GM21717 (cell line): Measurements from ENCODE around the gene NTF3.

Experiments
- ATAC-seq: cut with Tn5 transposase; IDR thresholded peaks from one replicate; pipeline ENCODE4 v1.9.1; 2021; ENCODE audit warnings: mild to moderate bottlenecking, moderate library complexity; ENCODE audit not compliant: unreplicated experiment

NTF3 gene

DNA sequence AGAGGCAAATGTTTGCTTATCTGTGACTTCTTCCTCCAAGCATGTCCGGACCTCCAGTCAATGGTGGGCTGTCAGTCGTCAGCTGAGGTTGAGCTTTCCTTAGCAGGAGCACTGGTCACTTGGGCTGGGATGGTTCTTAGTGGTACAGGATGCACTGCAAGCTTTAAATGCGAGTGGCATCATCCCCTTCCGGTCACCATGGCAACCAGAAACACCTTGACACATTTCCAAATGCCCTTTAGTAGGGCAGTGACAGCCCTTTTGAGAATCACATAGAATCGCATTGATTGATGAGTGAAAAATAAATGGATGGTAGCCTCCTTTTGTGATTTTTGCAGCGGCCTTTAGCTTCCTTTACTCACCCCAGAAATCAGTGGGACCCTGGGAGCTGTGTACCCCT lies 24.1 kb downstream of the NTF3 start:
- no peak for ATAC-seq

DNA sequence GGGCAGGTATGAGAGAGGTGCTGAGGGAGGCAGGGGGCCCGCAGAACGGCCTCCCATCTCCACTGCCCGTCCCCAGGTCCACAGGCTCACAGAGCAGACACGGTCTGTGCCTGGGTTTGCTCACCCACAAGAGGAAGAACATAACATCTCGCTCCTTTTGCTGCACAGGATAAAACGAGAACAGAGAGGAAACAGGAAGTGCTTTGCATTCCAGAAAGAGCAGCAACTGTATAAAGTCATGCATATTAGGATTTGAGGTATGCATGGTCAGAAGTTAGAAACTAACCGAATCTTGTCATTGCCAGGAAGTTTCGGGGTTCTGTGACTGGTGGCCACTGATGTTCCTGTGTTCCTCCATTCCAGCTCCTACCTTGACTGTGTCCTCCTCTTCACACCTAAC lies 25.0 kb downstream of the NTF3 start:
- no peak for ATAC-seq

DNA sequence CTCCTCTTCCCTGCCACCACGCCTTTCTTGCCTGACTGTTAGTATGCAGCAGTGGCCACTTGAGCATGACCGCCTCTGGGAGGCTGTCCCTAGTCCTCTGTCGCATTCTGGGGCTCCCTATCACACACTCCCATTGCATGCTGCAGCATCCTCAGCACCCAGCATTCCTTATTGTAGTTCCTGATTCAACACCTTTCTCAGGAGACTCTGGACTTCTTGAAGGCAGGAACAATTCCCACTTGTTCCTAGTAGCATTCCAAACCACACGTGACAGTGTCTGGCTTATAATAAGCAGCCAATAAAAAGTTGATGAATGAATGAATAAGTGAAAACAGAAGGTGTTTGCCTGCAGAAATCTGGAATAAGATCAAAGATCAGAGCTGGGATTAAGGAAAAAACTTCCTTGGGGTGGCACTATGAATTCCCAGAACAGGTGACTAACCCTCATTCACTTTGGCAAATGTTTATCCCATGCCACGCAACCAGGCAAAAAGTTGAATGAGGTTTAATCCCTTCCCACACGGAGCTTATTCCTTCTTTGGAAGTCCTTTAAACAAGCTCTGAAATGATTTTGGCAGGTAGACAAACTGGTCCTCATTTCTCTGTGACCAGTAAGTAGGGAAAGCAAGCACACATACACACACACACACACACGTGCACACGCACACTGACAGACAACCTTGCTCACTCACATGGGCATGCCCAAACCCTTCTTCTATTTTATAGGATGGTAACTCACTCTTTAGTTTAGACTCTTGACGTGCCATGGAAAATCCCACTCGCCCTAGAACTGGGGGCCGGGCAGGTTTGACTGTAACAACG lies 26.5 kb downstream of the NTF3 start:
- ATAC-seq = no peak

DNA sequence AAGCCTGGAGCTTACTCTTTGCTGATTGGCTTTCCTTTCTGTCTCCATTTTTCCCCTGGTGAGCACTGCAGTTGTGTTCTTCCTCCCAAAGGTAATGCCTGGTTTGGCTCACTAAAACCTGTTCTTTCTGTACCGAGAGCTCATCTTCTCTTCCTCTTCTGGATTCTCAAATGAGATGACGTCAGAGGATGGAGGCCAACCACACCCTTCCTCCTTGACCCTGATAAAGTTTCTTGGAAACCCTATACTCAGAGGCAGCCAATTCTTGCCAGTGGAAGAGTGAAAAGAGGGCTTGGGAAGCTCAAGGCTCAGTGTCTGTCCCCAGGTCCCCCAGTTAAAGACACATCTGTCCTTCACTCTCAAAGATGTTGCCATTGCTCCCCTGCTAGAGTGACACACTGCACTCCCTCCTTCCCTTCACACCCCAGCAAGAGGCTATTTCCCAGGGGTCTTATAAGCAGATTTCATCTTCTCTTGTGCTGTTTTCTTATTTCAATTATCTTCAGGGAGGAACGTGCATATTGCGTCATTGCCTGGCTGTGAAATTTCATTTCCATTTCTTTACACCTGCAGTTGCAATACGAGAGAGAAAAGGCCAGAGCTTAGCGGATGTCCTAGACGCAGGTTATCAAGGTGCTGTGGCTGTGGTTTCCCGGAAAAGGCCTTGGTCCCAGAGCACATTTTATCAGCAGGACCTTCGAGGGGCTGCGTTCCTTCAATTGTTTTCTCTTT lies 27.3 kb downstream of the NTF3 start:
- ATAC-seq = no peak

DNA sequence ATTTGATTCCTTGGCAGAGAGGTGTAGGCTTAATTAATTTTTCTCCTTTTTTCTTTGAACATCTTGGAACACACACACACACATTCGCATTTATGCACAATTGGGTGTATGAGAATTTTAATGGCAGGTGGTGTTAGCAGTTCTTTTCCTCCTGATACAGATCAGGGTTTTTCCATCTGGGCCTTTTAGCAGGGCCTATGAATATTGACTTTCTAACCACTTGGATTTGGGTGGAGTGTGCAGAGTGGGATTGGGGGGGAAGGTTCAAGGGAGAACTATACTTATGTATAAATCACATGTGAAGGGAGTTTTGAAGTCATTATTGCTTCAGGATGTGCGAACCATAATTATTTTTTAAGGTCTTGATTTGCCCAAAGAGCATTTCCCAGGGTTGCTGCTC lies 28.9 kb downstream of the NTF3 start:
- ATAC-seq = no peak

DNA sequence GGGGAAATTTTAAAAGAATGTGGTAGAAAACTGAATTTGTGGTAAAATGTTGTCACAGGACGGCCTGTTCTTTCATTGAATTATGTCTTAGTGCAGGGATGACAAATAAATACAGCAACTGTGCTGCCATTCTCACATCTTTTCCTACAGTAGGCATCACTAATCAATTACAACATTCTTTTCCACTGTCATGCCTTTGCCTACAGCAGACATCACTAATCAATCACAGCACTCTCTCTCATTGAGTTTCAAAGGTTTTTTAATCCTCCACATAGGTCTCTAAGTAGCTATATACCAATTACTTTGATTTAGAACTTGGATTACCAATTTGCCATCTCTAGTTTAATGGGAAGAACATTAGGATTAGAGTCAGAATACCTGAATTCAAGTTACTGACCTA lies 30.1 kb downstream of the NTF3 start:
- no peak for ATAC-seq

DNA sequence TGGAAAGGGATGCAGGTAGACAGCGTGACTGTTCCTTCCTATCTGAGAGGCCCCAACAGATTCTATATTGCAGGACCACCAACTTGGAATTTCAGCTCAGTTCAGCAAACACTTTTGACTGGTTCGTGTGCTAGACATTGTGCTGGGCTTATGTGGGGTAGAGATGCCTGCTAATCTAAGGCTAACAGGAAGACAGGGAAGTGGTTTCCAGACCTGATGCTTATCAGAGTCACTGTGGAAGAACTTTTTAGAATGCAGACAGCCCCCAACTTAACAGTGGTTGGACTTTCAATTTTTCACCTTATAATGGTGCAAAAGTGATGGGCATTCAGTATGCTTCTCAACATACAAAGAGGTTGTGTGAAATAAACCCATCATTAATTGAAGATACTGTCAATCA lies 32.2 kb downstream of the NTF3 start:
- ATAC-seq = no peak

DNA sequence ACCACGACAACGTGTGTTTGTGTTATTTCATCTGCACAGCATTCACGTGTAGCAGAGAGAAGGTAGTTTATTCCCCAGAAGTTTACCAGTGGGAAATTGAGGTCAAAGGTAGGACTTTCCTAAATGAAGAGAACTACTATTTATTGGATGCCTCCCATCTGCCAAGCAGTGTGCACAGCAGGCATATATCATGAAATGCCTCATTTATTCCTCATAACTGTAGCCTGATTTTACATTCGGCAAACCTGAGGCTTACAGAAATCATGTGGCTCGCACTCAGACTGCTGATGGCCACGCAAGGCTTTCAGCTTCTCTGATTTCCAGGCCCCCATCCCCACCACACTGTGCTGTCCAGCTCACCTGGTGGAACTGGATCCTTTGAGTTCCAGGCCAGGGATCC lies 33.5 kb downstream of the NTF3 start:
- ATAC-seq = no peak

DNA sequence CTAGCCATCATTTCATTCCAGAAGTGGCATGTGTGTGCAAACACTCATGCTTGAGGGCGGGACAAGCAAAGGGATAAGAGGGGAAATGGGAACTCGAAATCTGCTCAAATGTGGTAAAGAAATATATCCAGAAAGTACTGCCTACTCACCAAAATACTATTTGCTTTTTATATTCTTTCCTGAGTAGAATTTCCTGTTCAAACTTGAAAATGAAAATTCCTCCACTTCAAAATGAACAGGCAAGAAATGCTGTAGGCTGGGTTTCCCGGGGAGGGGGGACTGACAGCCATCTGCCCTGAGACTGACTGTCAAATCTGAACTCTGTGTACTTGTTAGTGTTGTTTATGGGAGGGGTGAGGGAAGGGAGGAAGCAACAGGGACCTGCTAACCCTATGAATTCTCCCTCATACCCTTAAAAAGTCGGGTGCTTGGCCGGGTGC lies 34.6 kb downstream of the NTF3 start:
- ATAC-seq = no peak

DNA sequence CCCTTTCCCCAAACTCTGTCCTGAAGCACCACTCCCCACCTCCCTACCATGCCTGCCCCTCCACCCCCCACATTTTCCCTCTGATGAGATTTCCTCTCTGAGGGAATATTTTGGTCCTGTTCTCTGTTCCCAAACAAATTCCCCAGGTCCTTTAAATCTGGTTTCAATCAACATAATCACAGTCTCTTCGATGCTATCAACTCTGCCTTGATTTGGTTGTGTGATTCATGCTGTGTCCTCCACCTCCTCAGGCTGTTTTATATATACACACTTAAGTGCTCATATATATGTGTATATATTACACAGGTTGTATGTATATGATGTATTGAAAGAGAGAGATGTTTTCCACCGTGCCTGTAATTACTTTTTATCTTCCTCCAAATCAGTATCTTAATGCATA lies 36.0 kb downstream of the NTF3 start:
- ATAC-seq = no peak

DNA sequence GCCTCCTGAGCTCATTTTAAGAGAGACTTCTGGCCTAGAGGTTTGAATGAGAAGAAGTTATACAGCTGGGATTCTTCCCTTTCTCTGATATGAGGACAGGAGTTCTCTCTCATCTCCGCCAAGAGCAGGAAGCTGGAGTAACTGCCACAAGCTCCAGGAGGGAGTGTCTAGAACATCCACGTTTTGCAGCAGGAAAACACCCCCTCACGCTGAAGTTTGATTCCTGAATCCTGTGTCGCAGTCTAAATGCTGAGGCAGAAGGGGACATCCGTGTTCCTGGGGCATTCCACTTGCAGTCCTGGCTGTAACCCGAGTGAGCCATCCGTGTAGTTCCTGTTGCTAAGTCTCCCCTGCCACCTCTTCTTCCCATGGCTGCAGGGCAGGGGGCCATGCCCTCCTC lies 38.3 kb downstream of the NTF3 start:
- no peak for ATAC-seq

DNA sequence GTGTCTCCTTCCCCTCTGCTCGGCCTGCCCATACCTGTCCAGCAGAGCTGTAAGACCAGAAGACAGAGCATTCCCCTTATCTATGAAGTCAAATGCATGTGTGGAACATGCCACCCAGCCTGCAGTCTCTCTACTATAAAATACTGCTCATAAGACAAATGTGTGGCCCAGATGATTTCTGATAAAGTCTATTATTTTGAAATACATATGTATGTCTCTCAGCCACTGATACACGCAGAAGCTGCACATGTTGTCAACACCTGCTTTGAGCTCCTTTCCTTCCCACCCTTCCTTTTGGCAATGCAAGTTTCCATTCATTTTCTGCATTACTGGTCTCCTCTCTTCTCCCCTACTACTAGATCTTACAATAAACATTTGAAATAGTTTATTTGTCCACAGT lies 38.8 kb downstream of the NTF3 start:
- ATAC-seq = no peak

DNA sequence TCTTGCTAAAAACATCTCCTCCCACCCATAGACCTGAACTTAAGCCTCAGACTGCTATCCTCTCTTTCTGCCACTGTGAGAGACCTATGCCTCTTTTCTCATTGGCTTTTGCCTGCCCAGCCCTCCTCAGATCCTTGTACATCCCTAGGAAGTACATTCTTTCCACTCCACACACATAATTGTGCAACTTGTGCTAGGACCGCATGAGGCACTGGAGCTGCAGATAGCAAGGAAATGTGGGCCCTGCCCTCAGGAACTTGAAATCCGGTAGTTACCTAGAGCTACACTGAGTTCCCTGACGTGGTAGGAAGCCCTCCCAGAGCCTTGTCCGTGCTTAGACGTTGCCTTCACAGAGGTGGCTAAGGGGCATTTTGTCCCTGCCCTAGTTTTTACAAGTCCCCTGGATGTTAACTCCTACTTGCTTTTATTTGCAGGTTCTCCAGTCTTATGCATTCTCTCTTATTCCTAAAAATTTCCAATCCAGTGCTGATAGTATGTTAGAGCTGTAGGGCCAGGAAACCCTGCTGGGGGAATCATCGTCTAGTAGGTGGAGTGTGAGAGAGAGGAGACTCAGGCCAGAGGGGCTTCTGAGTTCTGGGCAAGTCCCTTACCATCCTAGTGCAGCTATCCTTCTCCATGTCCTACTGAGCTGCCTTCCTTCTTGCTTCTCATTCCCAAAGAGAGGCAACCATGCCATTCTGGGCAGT lies 41.3 kb downstream of the NTF3 start:
- ATAC-seq = no peak

DNA sequence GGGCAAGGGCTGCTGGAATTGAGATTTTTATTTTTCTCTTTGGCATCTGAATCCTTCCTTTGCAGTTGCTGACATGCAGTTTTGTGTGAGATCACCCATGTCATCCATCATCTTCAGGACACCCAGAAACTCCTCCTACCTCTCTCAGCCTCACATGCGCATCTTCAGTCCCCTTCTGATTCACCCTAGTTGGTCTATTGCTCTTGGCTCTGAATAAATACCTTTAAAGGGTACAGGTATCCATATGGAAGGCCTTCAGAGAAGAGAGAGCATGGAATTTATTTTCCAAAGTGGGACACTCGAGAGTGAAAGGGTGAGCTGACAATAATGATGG lies 41.8 kb downstream of the NTF3 start:
- ATAC-seq = no peak

DNA sequence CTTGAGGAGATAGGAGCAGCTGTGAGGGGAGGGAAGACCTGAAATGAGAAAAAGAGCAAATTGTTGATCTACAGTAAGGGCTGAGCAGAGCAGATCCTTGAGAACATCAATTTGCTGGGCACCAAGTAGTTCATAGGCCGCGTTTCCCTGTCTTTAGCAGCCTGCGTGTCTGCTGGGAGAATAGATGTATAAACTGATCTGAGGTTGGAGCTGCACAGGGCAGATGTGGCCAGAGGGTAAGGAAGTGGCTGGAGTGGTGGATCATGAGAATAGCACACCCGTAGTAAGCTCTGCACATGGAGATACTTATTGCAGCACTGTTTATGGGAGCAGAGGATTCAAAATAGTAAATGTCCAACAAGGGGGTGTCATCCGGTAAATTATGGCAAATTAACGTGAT lies 44.4 kb downstream of the NTF3 start:
- ATAC-seq = no peak

DNA sequence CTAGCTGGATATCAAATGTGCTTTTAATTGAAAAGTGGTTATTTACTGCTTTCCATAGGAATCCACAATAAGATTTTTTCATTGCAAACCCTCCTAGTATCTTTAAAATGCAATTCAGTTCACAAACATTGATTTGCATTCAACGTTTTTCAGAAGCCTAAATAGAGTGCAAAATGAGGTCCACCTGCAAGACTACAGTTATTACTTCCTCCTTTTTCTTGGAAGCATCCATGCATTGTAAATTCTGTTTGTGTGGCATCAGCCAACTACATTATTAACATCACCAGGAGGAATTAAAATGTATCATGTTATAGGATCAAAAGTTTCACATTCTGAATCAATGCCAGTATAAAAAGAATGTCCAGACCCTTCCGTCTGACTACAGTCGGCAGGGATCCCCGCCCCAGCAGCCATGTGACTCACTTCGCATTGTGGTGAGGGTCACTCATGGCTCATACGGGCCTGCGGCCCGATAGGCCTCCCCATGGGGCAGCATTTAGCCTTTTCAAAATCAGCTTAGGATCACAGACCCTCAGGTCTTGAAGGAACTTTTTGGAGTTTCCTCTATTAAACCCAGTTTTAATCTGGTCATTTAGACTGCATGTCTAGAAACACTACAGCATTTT lies 46.3 kb downstream of the NTF3 start:
- no peak for ATAC-seq

DNA sequence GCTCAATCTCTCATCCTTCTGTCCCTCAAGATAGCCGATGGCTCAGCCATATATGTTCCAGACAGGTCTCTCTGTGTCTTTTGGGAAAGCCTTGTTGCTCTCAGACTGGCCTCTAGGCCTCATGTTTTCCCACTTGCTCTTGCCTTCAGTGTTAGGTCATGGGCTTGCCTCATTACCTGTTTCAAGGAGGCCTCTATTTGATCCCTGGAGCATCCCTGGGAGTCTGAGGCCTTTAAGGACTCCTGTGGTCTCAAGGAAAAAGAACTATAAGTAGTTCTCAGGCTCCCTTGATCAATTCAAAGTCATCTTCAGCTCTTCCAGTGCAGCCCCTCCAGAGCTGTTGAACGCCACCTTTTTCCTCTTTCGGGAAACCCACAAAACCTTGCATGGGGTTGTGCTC lies 47.9 kb downstream of the NTF3 start:
- no peak for ATAC-seq

DNA sequence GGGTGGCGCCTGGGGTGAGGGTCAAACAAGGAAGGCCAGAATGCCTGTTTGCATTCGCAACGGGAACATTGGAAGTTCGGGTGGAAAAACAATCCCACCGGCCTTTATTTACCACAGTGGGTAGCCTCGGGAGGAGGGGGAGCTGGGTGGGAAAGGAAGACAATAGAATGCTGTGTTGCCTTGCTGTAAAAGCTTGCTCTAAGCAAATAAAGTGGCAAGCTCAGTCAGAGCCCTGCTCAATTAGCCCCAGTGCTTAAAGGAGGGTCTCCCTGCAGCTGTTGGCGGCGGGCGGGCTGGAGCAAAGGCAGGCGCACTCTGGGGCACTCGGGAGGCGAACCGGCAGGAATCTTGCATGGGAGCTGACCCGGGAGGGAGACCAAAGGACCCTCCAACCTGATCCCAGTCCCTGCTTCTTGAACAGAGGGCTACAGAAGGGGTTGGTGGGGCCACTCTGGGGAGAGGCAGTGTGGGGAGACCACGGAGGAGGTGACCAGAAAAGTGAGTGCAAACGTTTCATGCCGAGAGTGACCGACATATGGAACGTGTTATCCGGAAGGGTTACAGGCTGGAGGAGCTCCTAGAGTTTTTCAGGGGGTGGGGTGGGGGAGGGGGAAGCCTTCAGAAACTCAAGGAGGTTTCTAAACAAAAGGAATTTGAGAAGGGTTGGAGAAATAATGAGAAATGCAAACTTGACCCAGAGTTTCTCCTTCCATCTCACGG lies 48.5 kb downstream of the NTF3 start:
- ATAC-seq = no peak

DNA sequence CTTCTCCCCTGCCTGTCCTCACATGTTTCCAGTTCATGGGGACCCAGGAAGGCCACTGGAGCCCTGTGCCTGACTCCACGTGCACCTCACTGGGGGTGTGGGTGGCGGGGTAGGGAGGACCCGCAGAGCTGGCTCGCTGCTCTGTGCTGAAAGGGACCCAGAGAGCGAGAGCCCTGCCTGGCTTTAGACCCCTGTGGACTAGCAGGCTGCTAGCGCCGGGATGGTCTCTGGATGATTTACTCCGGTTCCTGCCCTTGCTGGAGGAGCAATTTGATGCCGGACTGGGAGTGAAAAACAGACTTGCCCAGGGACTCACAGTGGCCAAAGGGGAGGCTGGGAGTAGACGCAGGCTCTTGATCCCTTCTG lies 49.0 kb downstream of the NTF3 start:
- ATAC-seq = no peak

DNA sequence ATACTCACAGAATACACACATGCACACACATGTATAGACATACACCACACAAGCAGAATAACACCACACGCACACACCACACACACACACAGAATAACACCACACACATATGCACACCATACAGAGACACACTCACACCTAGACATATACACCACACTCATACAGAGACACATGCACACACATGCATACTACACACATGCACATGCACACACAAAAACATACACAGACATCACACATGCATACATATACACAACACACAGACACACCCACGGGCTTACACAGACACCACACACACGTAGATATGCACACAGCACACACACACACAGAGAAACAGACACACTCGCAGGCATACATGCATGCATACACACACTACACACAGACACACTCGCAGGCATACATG lies 49.7 kb downstream of the NTF3 start:
- no peak for ATAC-seq

DNA sequence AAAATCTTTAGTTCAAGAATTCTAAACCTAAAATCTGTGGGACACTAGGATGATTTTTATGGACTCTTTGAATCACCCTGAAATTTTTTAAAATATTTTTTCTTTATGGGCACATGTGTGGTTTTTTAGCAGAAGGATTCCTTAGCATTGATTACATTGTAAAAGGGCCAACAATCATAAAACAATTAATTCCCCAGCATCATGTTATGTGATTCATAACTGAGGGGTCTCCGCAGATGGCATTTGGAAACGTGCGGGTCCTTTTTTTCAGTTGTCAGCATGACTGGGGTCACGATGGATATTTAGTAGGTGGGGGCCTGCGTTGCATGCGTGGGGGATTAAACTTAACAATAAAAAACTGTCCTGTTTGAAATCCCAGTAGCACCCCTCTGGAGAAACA lies 52.5 kb downstream of the NTF3 start:
- ATAC-seq = no peak
